Measurements from ENCODE around the gene SDC3. TPM values are rescaled to one million over a fixed set of nuclear protein-coding genes. Genes with fewer than 3 reads are reported as not detected.
"Not testable (repeated sequence)": the region's sequence is repeated elsewhere in the genome, so short reads cannot be mapped to it uniquely, and the experiment has no call there.

The SDC3 gene
- total RNA-seq, 5 donors from 2014 or later (not counting 1 experiment from before 2014, with no cell fraction given): 0.07 to 1.1 (median 0.47) TPM

GRCh38 chr1:30950053-30950452, 41.5 kb upstream of the SDC3 start:
- Mint-ChIP-seq H3K27ac (no peak overlapping the region), H3K9me3 (no peaks in the 10 kb centered on the region), H3K27me3 (no peaks in the 10 kb centered on the region), H3K4me1 (peaks cover 21 to 28% (median 26%) of the 10 kb centered on the region in 3 donors), H3K36me3 (peaks cover 63% of the 10 kb centered on the region), H3K4me3 (no peak overlapping the region)
- WGBS (ENCODE audit: insufficient coverage): 100% methylated on average over 2 of the region's 5 CpGs
- Histone ChIP-seq H3K4me1 (ENCODE audit: control insufficient read depth in 1 of 2, extremely low read depth in 1 of 2, insufficient read depth in 2 of 2, low read length in 2 of 2) (no peaks in the 10 kb centered on the region), H3K36me3 (ENCODE audit: control insufficient read depth in 2 of 2, extremely low read depth in 1 of 2, insufficient read depth in 1 of 2, low read length in 1 of 2) (peaks cover 17 to 84% of the 10 kb centered on the region in 2 donors), H3K27ac (ENCODE audit: low read length) (no peak overlapping the region), H3K9me3 (no peaks in the 10 kb centered on the region), H3K27me3 (replicated peaks in 1 of 2; ENCODE audit: control insufficient read depth in 2 of 2, extremely low read depth in 1 of 2, insufficient read depth in 2 of 2, low read length in 1 of 2) (no peaks in the 10 kb centered on the region), H3K4me3 (ENCODE audit: control insufficient read depth in 1 of 2, extremely low read depth in 1 of 2, low read length in 1 of 2) (no peak overlapping the region)
- DNase-seq: no peak
- ChIA-PET POLR2A (interaction anchor here in 1 of 2 donors (0.6 kb wide), 1 partner anchor 420 kb away, joined by 3 read pairs; no protein-coding TSS in a partner anchor), CTCF (no interaction called here)
- ATAC-seq (replicated peaks in 1 of 4): no peak

- H3K27me3 ChIP-seq (replicated peaks in 1 of 2; ENCODE audit: control insufficient read depth in 2 of 2, extremely low read depth in 1 of 2, insufficient read depth in 2 of 2, low read length in 1 of 2); ATAC-seq (replicated peaks in 1 of 4); H3K27ac ChIP-seq (ENCODE audit: low read length); H3K4me3 Mint-ChIP-seq; H3K9me3 Mint-ChIP-seq; DNase-seq; H3K4me1 ChIP-seq (ENCODE audit: control insufficient read depth in 1 of 2, extremely low read depth in 1 of 2, insufficient read depth in 2 of 2, low read length in 2 of 2); H3K9me3 ChIP-seq; H3K4me3 ChIP-seq (ENCODE audit: control insufficient read depth in 1 of 2, extremely low read depth in 1 of 2, low read length in 1 of 2); CTCF ChIA-PET; H3K27me3 Mint-ChIP-seq; H3K27ac Mint-ChIP-seq: not testable (repeated sequence)
- no CpG with 5 or more reads among the region's 1 CpG for WGBS (ENCODE audit: insufficient coverage)
- POLR2A ChIA-PET: interaction anchor here in 1 of 2 donors (0.6 kb wide), 1 partner anchor 421 kb away, joined by 3 read pairs; no protein-coding TSS in a partner anchor
- Mint-ChIP-seq H3K36me3 (peaks cover 58% of the 10 kb centered on the region), H3K4me1 (peaks cover 21 to 28% (median 26%) of the 10 kb centered on the region in 3 donors)
- peaks cover 18 to 84% of the 10 kb centered on the region in 2 donors for H3K36me3 ChIP-seq (ENCODE audit: control insufficient read depth in 2 of 2, extremely low read depth in 1 of 2, insufficient read depth in 1 of 2, low read length in 1 of 2)
These were observed 40.9 kb upstream of the SDC3 start for GRCh38 chr1:30949487-30949838.

- H3K4me1 ChIP-seq (ENCODE audit: control insufficient read depth in 1 of 2, extremely low read depth in 1 of 2, insufficient read depth in 2 of 2, low read length in 2 of 2); H3K27me3 ChIP-seq (replicated peaks in 1 of 2; ENCODE audit: control insufficient read depth in 2 of 2, extremely low read depth in 1 of 2, insufficient read depth in 2 of 2, low read length in 1 of 2); H3K4me3 Mint-ChIP-seq; POLR2A ChIA-PET; H3K27me3 Mint-ChIP-seq; H3K9me3 ChIP-seq; DNase-seq; H3K9me3 Mint-ChIP-seq; H3K27ac ChIP-seq (ENCODE audit: low read length); CTCF ChIA-PET; H3K4me3 ChIP-seq (ENCODE audit: control insufficient read depth in 1 of 2, extremely low read depth in 1 of 2, low read length in 1 of 2); ATAC-seq (replicated peaks in 1 of 4): not testable (repeated sequence)
- peaks cover 16 to 84% of the 10 kb centered on the region in 2 donors for H3K36me3 ChIP-seq (ENCODE audit: control insufficient read depth in 2 of 2, extremely low read depth in 1 of 2, insufficient read depth in 1 of 2, low read length in 1 of 2)
- Mint-ChIP-seq H3K4me1 (peaks cover 21 to 26% (median 25%) of the 10 kb centered on the region in 3 donors), H3K36me3 (peaks cover 58% of the 10 kb centered on the region), H3K27ac (peak overlapping the region; percentile 39 to 52)
- WGBS (ENCODE audit: insufficient coverage): no CpG with 5 or more reads among the region's 5 CpGs
These were observed 40.4 kb upstream of the SDC3 start for GRCh38 chr1:30948813-30949486.

- Mint-ChIP-seq H3K4me1 (peaks cover 19 to 21% (median 20%) of the 10 kb centered on the region in 3 donors), H3K4me3 (no peak overlapping the region), H3K36me3 (peaks cover 57% of the 10 kb centered on the region), H3K9me3 (no peaks in the 10 kb centered on the region), H3K27ac (peak overlapping the region; percentile 36 to 52), H3K27me3 (no peaks in the 10 kb centered on the region)
- POLR2A ChIA-PET: no interaction called here
- Histone ChIP-seq H3K27ac (ENCODE audit: low read length) (no peak overlapping the region), H3K4me3 (ENCODE audit: control insufficient read depth in 1 of 2, extremely low read depth in 1 of 2, low read length in 1 of 2) (no peak overlapping the region), H3K36me3 (ENCODE audit: control insufficient read depth in 2 of 2, extremely low read depth in 1 of 2, insufficient read depth in 1 of 2, low read length in 1 of 2) (peaks cover 19 to 83% of the 10 kb centered on the region in 2 donors), H3K27me3 (replicated peaks in 1 of 2; ENCODE audit: control insufficient read depth in 2 of 2, extremely low read depth in 1 of 2, insufficient read depth in 2 of 2, low read length in 1 of 2) (no peaks in the 10 kb centered on the region), H3K4me1 (ENCODE audit: control insufficient read depth in 1 of 2, extremely low read depth in 1 of 2, insufficient read depth in 2 of 2, low read length in 2 of 2) (no peaks in the 10 kb centered on the region), H3K9me3 (no peaks in the 10 kb centered on the region)
- CTCF ChIA-PET: no interaction called here
- DNase-seq (no peak), ATAC-seq (replicated peaks in 1 of 4) (no peak)
- WGBS (ENCODE audit: insufficient coverage): 100% methylated on average over 1 of the region's 3 CpGs
These were observed 39.7 kb upstream of the SDC3 start for GRCh38 chr1:30948278-30948677.

GRCh38 chr1:30947212-30947611, 38.7 kb upstream of the SDC3 start:
- CTCF ChIA-PET: no interaction called here
- Mint-ChIP-seq H3K4me1 (peaks cover 9 to 14% (median 10%) of the 10 kb centered on the region in 3 donors), H3K27ac (no peak overlapping the region), H3K4me3 (no peak overlapping the region), H3K27me3 (no peaks in the 10 kb centered on the region), H3K9me3 (no peaks in the 10 kb centered on the region), H3K36me3 (peaks cover 55% of the 10 kb centered on the region)
- peaks cover 24 to 83% of the 10 kb centered on the region in 2 donors for H3K36me3 ChIP-seq (ENCODE audit: control insufficient read depth in 2 of 2, extremely low read depth in 1 of 2, insufficient read depth in 1 of 2, low read length in 1 of 2)
- no peaks in the 10 kb centered on the region for H3K4me1 ChIP-seq (ENCODE audit: control insufficient read depth in 1 of 2, extremely low read depth in 1 of 2, insufficient read depth in 2 of 2, low read length in 2 of 2)
- POLR2A ChIA-PET: no interaction called here
- DNase-seq (no peak), ATAC-seq (replicated peaks in 1 of 4) (no peak)
- H3K27me3 ChIP-seq (replicated peaks in 1 of 2; ENCODE audit: control insufficient read depth in 2 of 2, extremely low read depth in 1 of 2, insufficient read depth in 2 of 2, low read length in 1 of 2): no peaks in the 10 kb centered on the region
- H3K9me3 ChIP-seq: no peaks in the 10 kb centered on the region
- H3K4me3 ChIP-seq (ENCODE audit: control insufficient read depth in 1 of 2, extremely low read depth in 1 of 2, low read length in 1 of 2): no peak overlapping the region
- H3K27ac ChIP-seq (ENCODE audit: low read length): no peak overlapping the region

- peaks cover 26 to 76% of the 10 kb centered on the region in 2 donors for H3K36me3 ChIP-seq (ENCODE audit: control insufficient read depth in 2 of 2, extremely low read depth in 1 of 2, insufficient read depth in 1 of 2, low read length in 1 of 2)
- WGBS (ENCODE audit: insufficient coverage): 95% methylated on average over 4 of the region's 7 CpGs
These were observed 33.9 kb upstream of the SDC3 start for GRCh38 chr1:30942326-30942963.

More at GRCh38 chr1:30942326-30942963, 33.9 kb upstream of the SDC3 start:
- Histone ChIP-seq H3K4me3 (ENCODE audit: control insufficient read depth in 1 of 2, extremely low read depth in 1 of 2, low read length in 1 of 2) (no peak overlapping the region), H3K27me3 (replicated peaks in 1 of 2; ENCODE audit: control insufficient read depth in 2 of 2, extremely low read depth in 1 of 2, insufficient read depth in 2 of 2, low read length in 1 of 2) (no peaks in the 10 kb centered on the region), H3K4me1 (ENCODE audit: control insufficient read depth in 1 of 2, extremely low read depth in 1 of 2, insufficient read depth in 2 of 2, low read length in 2 of 2) (no peaks in the 10 kb centered on the region), H3K9me3 (no peaks in the 10 kb centered on the region), H3K27ac (ENCODE audit: low read length) (no peak overlapping the region)
- DNase-seq: no peak
- no peaks in the 10 kb centered on the region for H3K9me3 Mint-ChIP-seq
- no peak for ATAC-seq (replicated peaks in 1 of 4)
- peaks cover 0 to 6% (median 0%) of the 10 kb centered on the region in 3 donors for H3K4me1 Mint-ChIP-seq
- peaks cover 51% of the 10 kb centered on the region for H3K36me3 Mint-ChIP-seq
- POLR2A ChIA-PET: no interaction called here
- H3K27ac Mint-ChIP-seq: peak overlapping the region in 1 of 2 donors; percentile 22
- H3K27me3 Mint-ChIP-seq: no peaks in the 10 kb centered on the region
- no peak overlapping the region for H3K4me3 Mint-ChIP-seq
- CTCF ChIA-PET: no interaction called here

Data from T-cell (primary cell).